ENCODE results near the gene MALSU1. TPM values are rescaled to one million over a fixed set of nuclear protein-coding genes. Genes with fewer than 3 reads are reported as not detected.

MALSU1 gene
- total and polyA plus RNA-seq, 2 of the 13 experiments (the other 11 are each of a cell fraction or from before 2014, with no cell fraction given): 72.0 to 141 TPM

GRCh38 chr7:23295401-23295697 is 3.8 kb upstream of the MALSU1 start:
- Histone ChIP-seq H3K27ac (ENCODE audit: extremely low read length, insufficient read depth, low read length) (peak overlapping the region; percentile 100), H3K36me3 (replicated peaks in 1 of 2; ENCODE audit: control insufficient read depth in 1 of 2, insufficient read depth in 2 of 2, low read length in 2 of 2) (no peaks in the 10 kb centered on the region), H2AFZ (ENCODE audit: low read length) (peak overlapping the region; percentile 59), H3K9ac (ENCODE audit: insufficient read depth, low read depth, low read length) (peak overlapping the region; percentile 66), H4K20me1 (ENCODE audit: insufficient read depth, low read length) (no peaks in the 10 kb centered on the region), H3K27me3 (ENCODE audit: control insufficient read depth in 1 of 2, insufficient read depth in 2 of 2, low read length in 2 of 2) (no peaks in the 10 kb centered on the region; a peak in 1 of 5 replicates), H3K4me2 (ENCODE audit: low read depth, low read length) (peak overlapping the region; percentile 98), H3K4me1 (ENCODE audit: insufficient read depth, low read length) (peaks cover 76% of the 10 kb centered on the region), H3K79me2 (ENCODE audit: insufficient read depth, low read length) (peaks cover 12% of the 10 kb centered on the region), H3K4me3 (replicated peaks in 1 of 3; ENCODE audit: insufficient read depth in 1 of 3, low read depth in 2 of 3, low read length in 3 of 3) (peak overlapping the region in 1 of 3 experiments; percentile 38; a peak in 1 of 6 replicates), H3K9me3 (ENCODE audit: low read length) (no peaks in the 10 kb centered on the region)
- no TSS peak for BruUV-seq (replicated peaks)
- ChIA-PET POLR2A (interaction anchor here (1.0 to 4.9 kb wide), 12 partner anchors 8 to 180 kb away, joined by 3 to 69 read pairs (median 15); no protein-coding TSS in a partner anchor), CTCF (ENCODE audit: low intra/inter-chr PET ratio, low total read pairs) (no interaction called here)
- FAIRE-seq (no peak), DNase-seq (ENCODE audit: low spot score) (no peak), ATAC-seq (no peak)
- intact Hi-C loops (cut with micrococcal nuclease; ENCODE audit: unreplicated experiment): loop anchor here (1.0 to 5.0 kb wide), 2 partner anchors 42 to 179 kb away; no protein-coding TSS in a partner anchor
- in situ Hi-C loops (cut with HindIII; ENCODE audit: extremely low pct_ligation_motif_present, low pct_unique_long_range_greater_than_20kb): no loop called here
- TF ChIP-seq MXD3 (CRISPR knock-in tag; IDR thresholded peaks at IDR 0.05) (no peak), NFKBIZ (CRISPR knock-in tag; IDR thresholded peaks at IDR 0.05) (no peak), ZNF143 (CRISPR knock-in tag; IDR thresholded peaks at IDR 0.05) (no peak), ERF (CRISPR knock-in tag; IDR thresholded peaks at IDR 0.05) (peak; percentile 40; the same call in 1 of the 2 replicates), SOX13 (IDR thresholded peaks at IDR 0.05) (no peak), SOX13 (CRISPR knock-in tag; conservative IDR thresholded peaks at IDR 0.05 in 1 of 2, IDR thresholded peaks at IDR 0.05 in 1 of 2) (0 out of 4 replicates have a peak, but pooled peaks of 1 of the 2 experiments have one; percentile 2), ZNF224 (CRISPR knock-in tag; IDR thresholded peaks at IDR 0.05) (0 out of 2 replicates have a peak, but pooled peaks have one; percentile 27), SIX4 (CRISPR knock-in tag; IDR thresholded peaks at IDR 0.05) (no peak), ZNF569 (CRISPR knock-in tag; IDR thresholded peaks at IDR 0.05; ENCODE audit: borderline replicate concordance) (no peak), ZNF572 (CRISPR knock-in tag; IDR thresholded peaks at IDR 0.05) (no peak), SRY (CRISPR knock-in tag; IDR thresholded peaks at IDR 0.05) (no peak), RCOR2 (CRISPR knock-in tag; IDR thresholded peaks at IDR 0.05) (no peak), ZNF737 (CRISPR knock-in tag; IDR thresholded peaks at IDR 0.05; ENCODE audit: borderline replicate concordance) (no peak), NFIC (IDR thresholded peaks at IDR 0.05; ENCODE audit: low read length) (no peak), ELK4 (CRISPR knock-in tag; IDR thresholded peaks at IDR 0.05; ENCODE audit: borderline replicate concordance) (no peak), HINFP (CRISPR knock-in tag; IDR thresholded peaks at IDR 0.05; ENCODE audit: low read depth) (0 out of 2 replicates have a peak, but pooled peaks have one; percentile 0), ELF1 (CRISPR knock-in tag; IDR thresholded peaks at IDR 0.05) (0 out of 2 replicates have a peak, but pooled peaks have one; percentile 18), SP5 (CRISPR knock-in tag; IDR thresholded peaks at IDR 0.05; ENCODE audit: borderline replicate concordance, low read depth) (no peak)
